Left renal pelvis (tissue), 4 donors: ENCODE results near the gene HS1BP3. TPM values are rescaled to one million over a fixed set of nuclear protein-coding genes. Genes with fewer than 3 reads are reported as not detected.

Experiments used
- DNase-seq, 4 donors: peaks; one replicate each; pipeline ENCODE4 v3.0.0-alpha.2; 2013; ENCODE audit warnings: low read depth in 4 of 4, low spot score in 3 of 4
- polyA plus RNA-seq, 4 donors: library from polyadenylated mRNA; unstranded; fragments of 120-200 nt; gene quantifications; one replicate each; pipeline ENCODE4 v1.2.1, GENCODE V29; 2013; ENCODE audit not compliant: insufficient read length in 4 of 4

The HS1BP3 gene
- polyA plus RNA-seq, 4 donors, result 9.1 to 20.0 (median 16.8) TPM

GRCh38 chr2:20648206-20648605 lies 2.7 kb downstream of the HS1BP3 start:
- no peak for DNase-seq

- DNase-seq, result no peak
These were observed 3.2 kb downstream of the HS1BP3 start for GRCh38 chr2:20647738-20648137.

DNA sequence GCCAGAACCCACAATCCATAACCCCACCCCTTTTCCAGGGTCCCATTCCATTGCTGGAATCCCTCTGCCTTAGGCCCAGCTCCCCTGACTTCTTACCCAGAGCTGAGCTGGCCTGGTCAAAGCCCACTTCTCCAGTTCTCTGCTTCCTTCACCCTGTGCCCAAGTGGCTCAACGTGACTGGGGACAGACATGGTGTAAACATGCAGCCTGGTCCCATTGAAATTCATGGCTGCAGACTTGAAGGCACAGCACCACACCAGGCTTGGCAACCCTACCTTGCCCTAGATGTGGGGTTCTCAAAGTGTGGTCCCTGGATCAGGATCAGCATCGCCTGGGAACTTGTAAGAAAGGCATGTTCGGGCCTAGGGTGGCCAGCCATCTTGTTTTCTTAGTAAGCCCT lies 3.7 kb downstream of the HS1BP3 start:
- DNase-seq, result no peak

GRCh38 chr2:20646446-20646845 lies 4.5 kb downstream of the HS1BP3 start:
- DNase-seq, result no peak

- DNase-seq, result no peak
These were observed 5.1 kb downstream of the HS1BP3 start for GRCh38 chr2:20645761-20646160.

DNA sequence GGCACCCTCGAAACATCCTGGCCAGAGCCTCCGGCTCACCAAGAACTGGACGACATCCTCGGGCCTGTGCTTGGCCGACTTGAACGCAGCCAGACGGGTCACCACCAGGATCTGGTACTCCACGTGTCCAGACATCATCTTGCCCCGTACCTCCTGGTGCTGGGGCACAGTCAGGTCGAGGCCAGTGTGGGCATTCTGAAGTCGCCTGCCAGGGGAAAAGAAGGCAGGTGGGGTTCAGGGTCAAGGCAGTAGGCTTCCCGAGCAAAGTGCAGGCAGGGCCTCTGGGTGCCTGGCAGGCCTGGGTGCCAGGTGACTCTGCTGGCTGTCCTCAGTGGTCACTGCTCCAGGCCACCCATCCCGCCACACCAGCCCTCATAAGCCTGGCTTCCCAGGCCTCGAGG lies 5.6 kb downstream of the HS1BP3 start:
- DNase-seq, result no peak

GRCh38 chr2:20643826-20644225 lies 7.1 kb downstream of the HS1BP3 start:
- no peak for DNase-seq

- DNase-seq, result no peak
These were observed 7.8 kb downstream of the HS1BP3 start for GRCh38 chr2:20643060-20643459.

GRCh38 chr2:20642055-20642971 lies 8.6 kb downstream of the HS1BP3 start:
- DNase-seq, result no peak

- DNase-seq, result no peak
These were observed 9.5 kb downstream of the HS1BP3 start for GRCh38 chr2:20641123-20641985.

GRCh38 chr2:20640411-20641122 lies 10.3 kb downstream of the HS1BP3 start:
- no peak for DNase-seq

DNA sequence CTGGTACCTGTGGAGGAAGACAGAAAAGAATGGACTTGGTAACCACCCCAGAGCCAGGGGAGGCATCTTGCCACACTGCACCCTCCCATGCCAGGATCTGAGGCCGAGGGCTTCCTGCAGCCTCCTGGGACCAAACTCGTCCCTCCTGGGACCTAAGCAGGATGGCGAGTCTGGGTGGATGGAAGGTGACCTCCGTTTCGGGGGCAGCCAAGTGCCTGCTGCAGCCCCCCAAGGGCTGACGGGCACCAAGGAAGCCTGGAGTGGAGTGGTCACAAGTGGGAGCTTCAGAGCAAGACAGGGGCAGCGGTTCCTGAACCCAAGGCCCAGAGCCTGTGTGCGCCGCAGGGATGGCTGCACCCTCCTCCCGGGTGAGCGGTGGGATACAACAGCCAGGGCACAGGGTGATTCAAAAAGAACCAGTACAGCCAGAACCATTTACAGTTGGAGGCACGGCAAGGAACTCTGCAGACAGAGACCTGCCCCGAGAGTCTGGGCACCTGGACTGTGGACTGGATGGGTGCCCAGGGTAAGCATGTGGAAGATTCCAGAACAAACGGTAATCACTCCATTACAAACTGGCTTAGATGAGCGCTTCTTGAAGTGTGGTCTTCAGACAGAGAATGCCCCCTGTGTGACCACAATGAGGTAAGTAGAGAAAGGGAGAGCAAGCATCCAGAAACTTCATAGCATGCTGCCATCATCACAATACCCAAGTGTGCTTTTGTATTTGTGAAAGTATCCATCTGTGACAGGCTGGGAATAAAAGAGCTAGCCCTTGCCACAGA lies 12.1 kb downstream of the HS1BP3 start:
- no peak for DNase-seq

DNA sequence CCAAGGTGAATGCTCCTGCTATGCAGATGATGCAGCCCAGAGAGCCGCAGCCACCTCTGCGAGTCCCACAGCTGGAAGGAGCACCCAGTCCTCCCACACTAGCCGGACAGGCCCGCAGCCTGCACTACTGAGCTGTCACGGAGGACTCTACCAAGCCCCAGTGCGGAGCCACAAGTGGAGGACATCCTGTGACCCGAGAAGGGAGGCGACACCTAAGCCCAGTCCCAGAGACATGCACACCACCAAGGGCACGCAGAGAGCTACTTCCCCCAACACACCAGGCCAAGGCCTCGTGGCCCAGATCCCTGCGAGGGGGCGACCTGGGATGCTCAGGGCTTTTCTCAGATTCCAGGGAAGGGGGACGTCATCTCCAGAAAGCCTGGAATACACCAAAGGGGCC lies 12.9 kb downstream of the HS1BP3 start:
- DNase-seq, result no peak

GRCh38 chr2:20637147-20637546 lies 13.8 kb downstream of the HS1BP3 start:
- no peak for DNase-seq

DNA sequence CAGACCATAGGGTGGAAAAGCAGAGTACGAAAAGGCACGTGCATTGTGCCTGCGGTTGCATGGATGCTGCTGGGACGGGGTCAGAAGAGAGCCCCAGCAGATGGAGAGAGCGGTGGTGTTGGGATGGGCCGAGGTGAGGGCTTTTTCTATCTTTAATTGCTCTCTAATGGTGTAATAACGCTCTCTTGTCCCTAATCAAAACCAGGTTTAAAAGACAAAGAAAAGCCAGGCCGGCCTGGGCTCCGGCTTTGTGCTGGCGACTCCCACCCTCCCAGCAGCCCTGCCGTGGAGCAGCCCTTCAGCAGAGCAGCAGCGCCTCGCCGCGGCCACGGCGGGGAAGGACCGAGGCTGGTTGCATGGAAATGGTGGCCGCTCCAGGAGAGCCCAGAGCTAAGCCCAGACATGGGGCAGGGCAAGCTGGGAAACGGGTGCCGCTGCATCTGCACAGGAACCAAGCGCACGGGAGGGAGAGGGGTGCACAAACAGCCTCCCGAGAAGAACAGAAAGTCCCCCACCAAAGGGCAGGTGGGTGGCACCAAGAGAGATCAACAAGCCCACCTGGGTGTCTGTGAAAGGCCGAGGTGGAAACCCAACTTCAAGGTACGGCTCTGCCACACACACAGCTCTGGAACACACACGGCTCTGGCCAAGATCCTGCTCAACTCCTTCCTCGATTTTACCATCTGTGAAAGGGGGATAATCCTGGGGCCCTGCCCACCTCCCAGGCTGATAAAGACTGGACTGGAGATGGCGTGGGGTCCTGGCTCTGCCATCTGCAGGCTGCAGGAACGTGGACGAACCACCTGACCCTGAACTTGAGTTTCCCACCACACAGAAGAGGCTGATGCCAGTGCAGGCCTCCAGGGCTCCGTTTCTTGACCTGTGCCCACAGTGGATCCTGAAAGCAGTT lies 15.0 kb downstream of the HS1BP3 start:
- DNase-seq, result peak in 2 of 4 donors; percentile 70

- DNase-seq, result no peak
These were observed 15.8 kb downstream of the HS1BP3 start for GRCh38 chr2:20635113-20635510.

- no peak for DNase-seq
These were observed 16.3 kb downstream of the HS1BP3 start for GRCh38 chr2:20634507-20635112.

DNA sequence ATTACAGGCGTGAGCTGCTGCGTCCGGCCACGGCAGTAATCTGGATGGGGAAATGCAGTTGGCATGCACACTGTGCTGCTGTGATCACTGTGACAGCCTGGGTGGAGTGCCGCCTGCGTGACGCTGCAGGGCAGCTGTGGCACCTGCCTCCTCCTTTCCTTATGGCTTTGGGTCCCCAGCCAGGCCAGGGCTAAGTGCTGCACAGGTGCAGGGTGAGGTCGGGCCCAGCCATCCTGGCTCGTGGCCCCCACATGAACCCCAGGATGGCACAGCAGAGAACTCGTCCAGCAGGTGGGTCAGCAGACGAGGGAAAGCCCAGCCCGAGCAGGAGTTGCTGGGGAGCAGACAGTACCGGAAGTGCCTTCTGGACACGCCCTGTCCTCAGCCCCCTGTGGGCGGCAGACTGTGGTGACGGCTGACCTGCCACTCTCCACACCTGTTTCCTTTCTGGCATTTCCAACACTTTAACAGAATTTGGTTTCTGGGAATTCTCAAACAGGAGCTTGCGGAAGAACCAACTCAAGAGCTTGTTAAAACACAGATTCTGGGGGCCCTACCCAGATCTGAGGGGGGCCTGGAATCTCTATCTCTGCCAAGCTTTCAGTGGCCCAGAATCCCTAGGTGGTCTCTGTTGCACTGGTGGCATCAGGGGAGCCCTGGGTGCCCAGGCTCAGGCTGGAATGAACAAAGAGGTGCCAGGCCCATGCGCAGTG lies 16.9 kb downstream of the HS1BP3 start:
- no peak for DNase-seq
